HG02798 (cell line): ENCODE measurements around the gene PKDCC.

Source experiments
- ATAC-seq: cut with Tn5 transposase; IDR thresholded peaks from one replicate; pipeline ENCODE4 v1.9.1; 2021; ENCODE audit warnings: mild to moderate bottlenecking; ENCODE audit not compliant: unreplicated experiment, poor library complexity

The PKDCC gene

GRCh38 chr2:42048299-42049220, 739 bp downstream of the PKDCC start:
- no peak for ATAC-seq

DNA sequence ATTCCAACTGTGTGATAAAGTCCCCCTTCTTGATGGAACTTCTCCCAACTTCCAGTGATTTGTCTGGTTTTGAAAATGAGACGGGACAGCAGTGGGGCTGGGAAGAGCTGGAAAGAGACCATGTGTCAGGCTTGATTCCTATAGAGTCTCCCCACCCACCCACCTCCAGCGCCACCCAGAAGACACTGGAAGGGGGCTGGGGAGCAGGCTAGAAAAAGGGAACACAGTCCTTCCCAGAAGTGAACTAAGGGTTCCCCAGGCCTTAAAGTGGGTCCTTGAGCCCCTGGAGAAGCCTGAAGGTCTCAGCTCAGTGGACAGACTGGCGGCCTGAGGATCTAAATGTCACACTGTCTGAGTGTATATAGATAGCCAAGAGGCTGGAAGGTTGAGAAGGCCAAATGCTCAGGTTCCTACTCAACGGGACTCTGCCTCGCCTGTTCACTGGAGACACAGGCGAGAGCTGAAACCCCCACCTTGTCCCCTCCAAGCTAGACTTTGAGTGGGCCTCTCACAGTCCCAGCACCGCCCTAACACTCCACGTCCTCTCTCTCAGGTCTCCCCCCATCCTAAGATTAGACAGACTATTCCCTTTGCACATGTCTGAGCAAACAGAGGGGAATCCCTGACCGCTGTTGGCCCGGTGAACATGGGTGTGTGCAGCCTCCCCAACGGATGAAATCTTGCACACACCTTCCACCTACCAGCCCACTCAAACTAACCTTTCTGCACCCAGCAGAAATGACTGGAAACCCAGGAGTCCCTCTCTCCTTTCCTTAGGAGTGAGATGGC, 1.6 kb downstream of the PKDCC start:
- no peak for ATAC-seq

GRCh38 chr2:42050010-42050702, 2.3 kb downstream of the PKDCC start:
- no peak for ATAC-seq

- no peak for ATAC-seq
Measured at GRCh38 chr2:42050703-42051542, 3.1 kb downstream of the PKDCC start.

DNA sequence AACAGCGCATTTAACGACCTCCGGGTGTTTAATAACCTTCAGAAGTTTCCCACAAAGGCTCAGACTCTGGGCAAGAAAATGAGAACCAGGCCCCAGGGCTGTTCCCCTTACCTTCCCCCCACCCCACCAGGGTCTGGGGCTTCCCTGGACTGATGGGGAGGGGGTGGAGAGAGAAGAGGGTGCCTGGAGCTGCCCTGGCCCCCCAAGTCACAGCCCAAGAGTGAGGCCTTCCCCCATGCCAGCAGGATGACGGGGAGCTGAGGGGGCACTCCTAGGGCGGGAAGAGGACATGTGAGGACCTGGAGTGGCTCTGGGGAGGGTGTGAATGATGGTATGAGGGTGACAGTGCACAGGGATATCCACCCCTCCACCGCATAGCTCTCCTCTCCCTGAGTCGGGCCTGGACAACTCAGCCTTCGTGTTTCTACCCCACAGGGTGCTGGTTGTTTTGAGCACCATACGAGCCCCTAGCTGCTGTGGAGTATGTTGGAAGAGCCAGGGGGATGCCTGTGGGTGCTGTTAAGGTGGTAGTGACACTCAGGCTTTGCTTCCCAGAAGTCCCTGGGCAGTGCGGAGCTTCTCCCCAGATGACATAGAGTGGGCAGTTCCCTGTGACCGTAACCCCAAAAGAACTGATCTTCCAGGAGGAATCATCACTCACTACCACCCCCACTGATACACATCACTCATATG, 3.9 kb downstream of the PKDCC start:
- no peak for ATAC-seq

GRCh38 chr2:42052702-42053481, 5.1 kb downstream of the PKDCC start:
- ATAC-seq = no peak

- ATAC-seq = no peak
Measured at GRCh38 chr2:42053482-42053790, 5.6 kb downstream of the PKDCC start.

DNA sequence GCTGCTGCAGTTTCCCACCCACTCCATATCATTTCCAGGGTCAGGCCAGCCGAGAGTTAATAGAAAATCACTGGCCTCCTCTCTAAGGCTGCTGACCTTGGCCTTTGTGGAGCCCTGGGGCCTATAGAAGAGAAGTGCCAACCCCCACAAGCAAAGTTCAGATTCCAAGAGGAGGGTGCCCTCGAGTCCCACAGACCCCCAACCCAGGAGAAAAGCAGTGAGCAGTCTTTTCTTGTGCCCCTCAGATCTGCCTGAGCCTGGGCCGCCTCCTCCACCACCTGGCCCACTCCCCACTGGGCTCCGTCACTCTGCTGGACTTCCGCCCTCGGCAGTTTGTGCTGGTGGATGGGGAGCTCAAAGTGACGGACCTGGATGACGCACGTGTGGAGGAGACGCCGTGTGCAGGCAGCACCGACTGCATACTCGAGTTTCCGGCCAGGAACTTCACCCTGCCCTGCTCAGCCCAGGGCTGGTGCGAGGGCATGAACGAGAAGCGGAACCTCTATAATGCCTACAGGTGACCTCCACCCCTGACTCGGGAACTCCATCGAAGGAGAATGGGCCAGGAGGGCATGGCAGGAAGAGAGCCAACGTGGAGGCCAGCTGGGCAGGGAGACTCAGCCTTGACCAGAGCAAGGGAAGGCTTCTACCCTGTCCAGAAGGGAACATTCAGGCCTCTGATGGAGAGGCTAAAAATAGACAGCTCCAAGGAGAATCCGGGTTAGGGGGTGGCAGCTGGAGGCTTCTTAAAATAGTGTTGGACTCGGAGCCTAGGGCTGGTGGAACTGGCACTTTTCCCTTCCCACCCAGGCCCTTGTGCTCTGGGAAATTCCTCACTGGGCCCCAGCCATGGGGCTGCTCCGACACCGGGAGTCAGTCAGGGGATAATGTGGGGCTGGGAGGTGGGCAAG, 6.2 kb downstream of the PKDCC start:
- no peak for ATAC-seq

- no peak for ATAC-seq
Measured at GRCh38 chr2:42054714-42055430, 7.1 kb downstream of the PKDCC start.

GRCh38 chr2:42055573-42056514, 8.0 kb downstream of the PKDCC start:
- no peak for ATAC-seq

DNA sequence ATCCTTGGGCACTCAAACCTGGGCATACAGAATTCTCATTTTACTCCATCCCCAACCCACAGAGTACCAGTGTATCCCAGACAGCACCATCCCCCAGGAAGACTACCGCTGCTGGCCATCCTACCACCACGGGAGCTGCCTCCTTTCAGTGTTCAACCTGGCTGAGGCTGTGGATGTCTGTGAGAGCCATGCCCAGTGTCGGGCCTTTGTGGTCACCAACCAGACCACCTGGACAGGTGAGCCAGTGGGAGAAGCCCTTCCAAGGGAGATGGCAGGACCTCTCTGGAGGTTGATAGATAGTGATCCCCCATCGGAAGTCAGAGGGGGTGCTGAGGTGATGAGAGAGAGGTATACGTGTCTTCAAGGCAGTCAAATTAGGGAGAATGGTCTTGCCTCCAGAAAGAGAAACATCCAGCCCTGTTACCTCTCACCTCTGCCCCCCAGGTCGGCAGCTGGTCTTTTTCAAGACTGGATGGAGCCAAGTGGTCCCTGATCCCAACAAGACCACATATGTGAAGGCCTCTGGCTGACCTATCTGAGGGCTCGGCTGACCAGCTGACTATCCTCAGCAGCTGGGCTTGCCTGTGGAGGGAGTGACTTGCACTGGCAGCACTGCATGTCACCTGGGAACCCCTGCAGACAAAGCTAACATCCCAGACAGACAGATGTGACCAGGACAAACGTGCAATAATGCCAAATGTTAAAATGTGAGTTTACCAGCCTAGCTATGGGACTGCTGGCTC, 9.5 kb downstream of the PKDCC start:
- ATAC-seq = no peak

- ATAC-seq = no peak
Measured at GRCh38 chr2:42057902-42058450, 10.2 kb downstream of the PKDCC start.

- ATAC-seq = no peak
Measured at GRCh38 chr2:42059261-42059898, 11.6 kb downstream of the PKDCC start.

GRCh38 chr2:42060028-42060427, 12.2 kb downstream of the PKDCC start:
- ATAC-seq = no peak
